ENCODE results near the gene NDP.

DNA sequence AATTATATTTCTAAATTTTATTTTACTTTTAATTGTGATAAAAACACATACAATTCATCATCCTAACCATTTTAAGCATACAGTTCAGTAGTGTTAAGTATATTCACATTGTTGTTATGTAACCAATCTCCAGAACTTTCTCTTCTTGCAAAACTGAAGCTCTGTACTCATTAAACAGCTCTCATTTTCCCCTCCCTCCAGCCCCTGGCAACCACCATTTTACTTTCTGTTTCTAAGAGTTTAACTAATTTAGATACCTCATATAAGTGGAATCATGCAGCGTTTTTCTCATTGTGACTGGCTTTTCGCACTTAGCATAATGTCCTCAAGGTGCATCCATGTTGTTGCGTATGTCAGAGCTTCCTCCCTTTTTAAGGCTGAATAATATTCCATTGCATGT, 46.7 kb upstream of the NDP start:
- TF ChIP-seq, protein P1, sequence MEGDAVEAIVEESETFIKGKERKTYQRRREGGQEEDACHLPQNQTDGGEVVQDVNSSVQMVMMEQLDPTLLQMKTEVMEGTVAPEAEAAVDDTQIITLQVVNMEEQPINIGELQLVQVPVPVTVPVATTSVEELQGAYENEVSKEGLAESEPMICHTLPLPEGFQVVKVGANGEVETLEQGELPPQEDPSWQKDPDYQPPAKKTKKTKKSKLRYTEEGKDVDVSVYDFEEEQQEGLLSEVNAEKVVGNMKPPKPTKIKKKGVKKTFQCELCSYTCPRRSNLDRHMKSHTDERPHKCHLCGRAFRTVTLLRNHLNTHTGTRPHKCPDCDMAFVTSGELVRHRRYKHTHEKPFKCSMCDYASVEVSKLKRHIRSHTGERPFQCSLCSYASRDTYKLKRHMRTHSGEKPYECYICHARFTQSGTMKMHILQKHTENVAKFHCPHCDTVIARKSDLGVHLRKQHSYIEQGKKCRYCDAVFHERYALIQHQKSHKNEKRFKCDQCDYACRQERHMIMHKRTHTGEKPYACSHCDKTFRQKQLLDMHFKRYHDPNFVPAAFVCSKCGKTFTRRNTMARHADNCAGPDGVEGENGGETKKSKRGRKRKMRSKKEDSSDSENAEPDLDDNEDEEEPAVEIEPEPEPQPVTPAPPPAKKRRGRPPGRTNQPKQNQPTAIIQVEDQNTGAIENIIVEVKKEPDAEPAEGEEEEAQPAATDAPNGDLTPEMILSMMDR (IDR thresholded peaks at IDR 0.05) = no peak
- TF ChIP-seq POLR2A (IDR thresholded peaks at IDR 0.05) = no peak
